HCT116 (cell line): ENCODE data around the gene NCKAP5. TPM values are rescaled to one million over a fixed set of nuclear protein-coding genes. Genes with fewer than 3 reads are reported as not detected.

ENCODE experiments used
- ATAC-seq: fragments of 200-7000 bp; cut with Tn5 transposase; 2 replicates; pipeline ENCODE4 v1.9.1; 2020; ENCODE audit warnings: mild to moderate bottlenecking, moderate library complexity
- BruUV-seq: library from RNA; stranded (reverse); fragments of 400-500 nt; replicated peaks from 2 replicates; lab custom pipeline; 2021; lab: Mats Ljungman, UMichigan
- CTCF ChIA-PET: fragments of 300-600 bp; sonication (Branson Sonifier 250); formaldehyde crosslinking; loops from one replicate; lab custom pipeline; 2021; ENCODE audit warnings: antibody characterized with exemption; lab: Charles Lee
- POLR2A ChIA-PET: fragments of 300-600, 350-600 bp; sonication (Branson Sonifier 250); formaldehyde crosslinking; loops from one replicate; lab custom pipeline; 2021; ENCODE audit warnings: antibody characterized with exemption; lab: Charles Lee
- RAD21 ChIA-PET, 2 experiments: fragments of 300-600 bp; sonication (Branson Sonifier 250); formaldehyde crosslinking; loops; one replicate each; lab custom pipeline; 2023; ENCODE audit warnings: low total read pairs in 2 of 2; ENCODE audit not compliant: uncharacterized antibody in 2 of 2, unreplicated experiment in 2 of 2, low non-redundant PET in 1 of 2; lab: Charles Lee
- DNase-seq: peaks from one replicate; pipeline ENCODE4 v3.0.0-alpha.2; 2010; ENCODE audit warnings: low read depth, low spot score
- H2AFZ ChIP-seq: fragments of 200-600 bp; shearing (Covaris generic), sonication (generic); 2 replicates; pipeline ENCODE4 v1.6.1; 2017; ENCODE audit warnings: low read depth, mixed run types, mixed read lengths, antibody characterized with exemption, low read length; ENCODE audit not compliant: poor library complexity, severe bottlenecking
- H3K27ac ChIP-seq: 2 replicates; pipeline ENCODE4 v1.5.1; 2012; ENCODE audit warnings: low read depth, low read length
- H3K27me3 ChIP-seq: fragments of 200-600 bp; sonication (generic); 2 replicates; pipeline ENCODE4 v1.6.1; 2016; ENCODE audit warnings: mixed run types, low read length, mixed read lengths; ENCODE audit not compliant: insufficient read depth
- H3K36me3 ChIP-seq, 2 experiments: fragments of 200-500 bp in 1 of 2; fragments of 200-600 bp in 1 of 2; sonication (Bioruptor generic) in 1 of 2; sonication (generic) in 1 of 2; 2 replicates each; pipeline versions ENCODE4 v1.5.1 to v1.6.1; 2014 to 2016; ENCODE audit warnings: low read length in 2 of 2, inconsistent platforms in 1 of 2, mixed read lengths in 1 of 2, mixed run types in 1 of 2; ENCODE audit not compliant: insufficient read depth in 2 of 2, control insufficient read depth in 1 of 2
- H3K4me1 ChIP-seq, 2 experiments: fragments of 200-600 bp in 1 of 2; sonication (generic) in 1 of 2; 2 replicates each; pipeline versions ENCODE4 v1.5.1 to v1.6.1; 2012 to 2017; ENCODE audit warnings: low read length in 2 of 2, inconsistent platforms in 1 of 2, mild to moderate bottlenecking in 1 of 2, mixed read lengths in 1 of 2, mixed run types in 1 of 2, moderate library complexity in 1 of 2; ENCODE audit not compliant: insufficient read depth in 2 of 2, control insufficient read depth in 1 of 2
- H3K4me2 ChIP-seq: fragments of 200-600 bp; sonication (generic); 2 replicates; pipeline ENCODE4 v1.6.1; 2017; ENCODE audit warnings: mixed run types, low read length, mixed read lengths
- H3K4me3 ChIP-seq, 2 experiments: fragments of 200-600 bp in 1 of 2; sonication (generic) in 1 of 2; replicated peaks in 1 of 2; 2 replicates each; pipeline ENCODE4 v1.5.1; 2011 to 2016; ENCODE audit warnings: low read length in 2 of 2, control low read depth in 1 of 2, low read depth in 1 of 2, mild to moderate bottlenecking in 1 of 2, mixed read lengths in 1 of 2, mixed run types in 1 of 2
- H3K79me2 ChIP-seq: fragments of 200-600 bp; sonication (generic); 2 replicates; pipeline ENCODE4 v1.6.1; 2017; ENCODE audit warnings: mild to moderate bottlenecking, mixed run types, low read length, moderate library complexity, mixed read lengths; ENCODE audit not compliant: insufficient read depth
- H3K9ac ChIP-seq: fragments of 200-600 bp; sonication (generic); 2 replicates; pipeline ENCODE4 v1.6.1; 2016; ENCODE audit warnings: low read length, mixed read lengths
- H3K9me2 ChIP-seq: fragments of 200-600 bp; sonication (generic), shearing (Covaris generic); 2 replicates; pipeline ENCODE4 v1.6.1; 2017; ENCODE audit warnings: mixed run types, mild to moderate bottlenecking, moderate library complexity; ENCODE audit not compliant: insufficient read depth
- H3K9me3 ChIP-seq, 2 experiments: fragments of 200-500 bp in 1 of 2; fragments of 200-600 bp in 1 of 2; sonication (Bioruptor generic) in 1 of 2; sonication (generic) in 1 of 2; 2 replicates each; pipeline ENCODE4 v1.6.1; 2014 to 2017; ENCODE audit warnings: low read length in 2 of 2, mixed read lengths in 2 of 2, inconsistent platforms in 1 of 2, low read depth in 1 of 2, mild to moderate bottlenecking in 1 of 2, mixed run types in 1 of 2, moderate library complexity in 1 of 2; ENCODE audit not compliant: control insufficient read depth in 1 of 2, insufficient read depth in 1 of 2
- H4K20me1 ChIP-seq: fragments of 200-600 bp; sonication (generic), shearing (Covaris generic); 2 replicates; pipeline ENCODE4 v1.6.1; 2017; ENCODE audit warnings: mixed run types, mild to moderate bottlenecking, moderate library complexity; ENCODE audit not compliant: insufficient read depth
- ATF3 ChIP-seq: IDR thresholded peaks from 2 replicates; pipeline ENCODE4 v1.6.1; 2012
- CBX3 ChIP-seq: IDR thresholded peaks from 2 replicates; pipeline ENCODE4 v1.6.1; 2012; ENCODE audit warnings: low read depth
- CEBPB ChIP-seq: IDR thresholded peaks from 2 replicates; pipeline ENCODE4 v1.6.1; 2012; ENCODE audit warnings: low read depth
- EGR1 ChIP-seq: IDR thresholded peaks from 2 replicates; pipeline ENCODE4 v1.6.1; 2012; ENCODE audit warnings: low read depth
- JUND ChIP-seq: IDR thresholded peaks from 2 replicates; pipeline ENCODE4 v1.6.1; 2012
- POLR2A ChIP-seq: IDR thresholded peaks from 2 replicates; pipeline ENCODE4 v1.7.0; 2011; ENCODE audit warnings: borderline replicate concordance; ENCODE audit not compliant: insufficient read depth, insufficient read length; ENCODE audit errors: extremely low read depth
- SIN3A ChIP-seq: IDR thresholded peaks from 2 replicates; pipeline ENCODE4 v1.6.1; 2012; ENCODE audit warnings: low read depth
- SP1 ChIP-seq: IDR thresholded peaks from 2 replicates; pipeline ENCODE4 v1.6.1; 2012; ENCODE audit warnings: low read depth
- SRF ChIP-seq: IDR thresholded peaks from 2 replicates; pipeline ENCODE4 v1.6.1; 2012; ENCODE audit warnings: low read depth
- TCF7L2 ChIP-seq: IDR thresholded peaks from 2 replicates; pipeline ENCODE4 v1.7.0; 2011; ENCODE audit warnings: borderline replicate concordance, inconsistent platforms; ENCODE audit not compliant: insufficient read depth, insufficient read length; ENCODE audit errors: extremely low read depth
- YY1 ChIP-seq: IDR thresholded peaks from 2 replicates; pipeline ENCODE4 v1.6.1; 2011; ENCODE audit warnings: low read length, low read depth, moderate library complexity, mild to moderate bottlenecking; ENCODE audit not compliant: insufficient replicate concordance; ENCODE audit errors: extremely low read depth
- ZBTB33 ChIP-seq: IDR thresholded peaks from 2 replicates; pipeline ENCODE4 v1.6.1; 2011; ENCODE audit warnings: mild to moderate bottlenecking, low read length, moderate library complexity; ENCODE audit not compliant: insufficient replicate concordance; ENCODE audit errors: extremely low read depth
- ZNF274 ChIP-seq: fragments of 200-500 bp; sonication (Bioruptor generic); IDR thresholded peaks from 2 replicates; pipeline ENCODE4 v1.6.1; 2014; ENCODE audit warnings: mild to moderate bottlenecking, low read depth, low read length, inconsistent platforms
- intact Hi-C: fragments of 100-400 bp; cut with micrococcal nuclease; formaldehyde crosslinking; loops from 2 replicates; pipeline ENCODE4 v1.10.0; 2022
- total RNA-seq: library from RNA; stranded (reverse); gene quantifications from one replicate; pipeline ENCODE4 v1.2.1, GENCODE V29; 2021; ENCODE audit not compliant: unreplicated experiment
- TF ChIP-seq, protein P1 (sequence below), 3 experiments: fragments of 200-600 bp in 1 of 3; sonication (generic) in 1 of 3; IDR thresholded peaks in 2 of 3; conservative IDR thresholded peaks in 1 of 3; 2 replicates each; pipeline ENCODE4 v1.5.1; 2012 to 2017; ENCODE audit warnings: low read depth in 2 of 3, low read length in 2 of 3, antibody characterized with exemption in 1 of 3, borderline replicate concordance in 1 of 3, control low read depth in 1 of 3, mild to moderate bottlenecking in 1 of 3, mixed read lengths in 1 of 3, mixed run types in 1 of 3, moderate library complexity in 1 of 3; ENCODE audit not compliant: insufficient read depth in 1 of 3
- TF ChIP-seq, protein P2 (sequence below): IDR thresholded peaks from 2 replicates; pipeline ENCODE4 v1.6.1; 2012; ENCODE audit warnings: low read depth

The NCKAP5 gene
- total RNA-seq, 1 experiment from 2014 or later: 0.30 TPM

DNA sequence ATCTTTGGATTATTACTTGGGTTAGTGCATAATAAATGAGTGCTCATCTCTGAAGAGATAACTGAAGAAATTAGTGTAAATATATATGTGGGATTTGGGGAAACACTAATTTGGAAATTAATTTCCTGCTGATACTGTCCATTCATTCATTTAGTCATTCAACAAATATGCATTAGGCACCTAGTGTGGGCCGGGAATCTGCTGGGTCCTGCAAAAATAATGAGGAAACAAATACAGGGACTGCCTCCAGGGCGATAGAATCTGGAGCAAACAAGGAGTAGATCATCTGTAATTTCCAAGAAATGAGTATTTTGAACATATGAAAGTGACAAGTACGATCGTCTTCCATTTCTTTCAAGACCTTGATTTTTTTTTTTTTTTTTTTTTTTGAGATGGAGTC is 694.5 kb downstream of the NCKAP5 start (continued):
- TF ChIP-seq ZBTB33 (no peak), YY1 (no peak), JUND (no peak), TCF7L2 (no peak), ATF3 (no peak)
- TF ChIP-seq, all 23 proteins: peak for 0

DNA sequence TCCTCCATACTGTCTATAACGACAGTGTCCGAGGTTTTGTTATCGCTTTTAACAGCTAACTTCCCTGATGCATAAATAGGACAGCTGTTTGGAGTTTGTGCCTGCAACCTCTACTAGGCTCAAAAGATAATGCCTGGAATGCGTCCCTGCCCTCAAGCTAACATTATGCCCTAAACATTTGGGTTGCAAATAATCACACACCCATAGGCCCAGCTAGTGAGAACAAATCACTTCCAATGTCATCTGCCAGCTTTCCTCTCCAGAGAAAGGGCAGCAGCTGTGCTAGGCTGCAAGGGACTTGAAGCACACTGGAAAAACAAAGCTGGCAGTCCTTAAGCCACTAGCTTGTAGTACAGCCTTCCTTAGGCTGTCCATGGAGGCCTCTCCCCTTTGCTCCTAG is 696.4 kb downstream of the NCKAP5 start:
- H3K9me3 ChIP-seq: no peaks in the 10 kb centered on the region
- BruUV-seq: no TSS peak
- no peaks in the 10 kb centered on the region for H3K4me1 ChIP-seq
- ATAC-seq (no peak), DNase-seq (no peak)
- H3K9me2 ChIP-seq: no peaks in the 10 kb centered on the region
- H3K9ac ChIP-seq: no peak overlapping the region
- ChIA-PET CTCF (no interaction called here), RAD21 (no interaction called here), POLR2A (no interaction called here)
- H3K27me3 ChIP-seq: no peaks in the 10 kb centered on the region
- no peaks in the 10 kb centered on the region for H4K20me1 ChIP-seq
- no peak overlapping the region for H3K27ac ChIP-seq
- no peaks in the 10 kb centered on the region for H3K79me2 ChIP-seq
- H2AFZ ChIP-seq: no peak overlapping the region
- intact Hi-C loops: no loop called here
- H3K4me2 ChIP-seq: no peak overlapping the region
- no peak overlapping the region for H3K4me3 ChIP-seq
- H3K36me3 ChIP-seq: no peaks in the 10 kb centered on the region
- TF ChIP-seq, protein P1, sequence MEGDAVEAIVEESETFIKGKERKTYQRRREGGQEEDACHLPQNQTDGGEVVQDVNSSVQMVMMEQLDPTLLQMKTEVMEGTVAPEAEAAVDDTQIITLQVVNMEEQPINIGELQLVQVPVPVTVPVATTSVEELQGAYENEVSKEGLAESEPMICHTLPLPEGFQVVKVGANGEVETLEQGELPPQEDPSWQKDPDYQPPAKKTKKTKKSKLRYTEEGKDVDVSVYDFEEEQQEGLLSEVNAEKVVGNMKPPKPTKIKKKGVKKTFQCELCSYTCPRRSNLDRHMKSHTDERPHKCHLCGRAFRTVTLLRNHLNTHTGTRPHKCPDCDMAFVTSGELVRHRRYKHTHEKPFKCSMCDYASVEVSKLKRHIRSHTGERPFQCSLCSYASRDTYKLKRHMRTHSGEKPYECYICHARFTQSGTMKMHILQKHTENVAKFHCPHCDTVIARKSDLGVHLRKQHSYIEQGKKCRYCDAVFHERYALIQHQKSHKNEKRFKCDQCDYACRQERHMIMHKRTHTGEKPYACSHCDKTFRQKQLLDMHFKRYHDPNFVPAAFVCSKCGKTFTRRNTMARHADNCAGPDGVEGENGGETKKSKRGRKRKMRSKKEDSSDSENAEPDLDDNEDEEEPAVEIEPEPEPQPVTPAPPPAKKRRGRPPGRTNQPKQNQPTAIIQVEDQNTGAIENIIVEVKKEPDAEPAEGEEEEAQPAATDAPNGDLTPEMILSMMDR (IDR thresholded peaks at IDR 0.05 in 2 of 3, conservative IDR thresholded peaks at IDR 0.05 in 1 of 3; ENCODE audit: borderline replicate concordance in 1 of 3, insufficient read depth in 1 of 3, low read depth in 2 of 3, low read length in 2 of 3): no peak
- TF ChIP-seq EGR1 (no peak), CBX3 (no peak), SIN3A (no peak), CEBPB (no peak), ATF3 (no peak), SRF (no peak), ZBTB33 (no peak), SP1 (no peak), POLR2A (no peak), ZNF274 (no peak)
- TF ChIP-seq, protein P2, sequence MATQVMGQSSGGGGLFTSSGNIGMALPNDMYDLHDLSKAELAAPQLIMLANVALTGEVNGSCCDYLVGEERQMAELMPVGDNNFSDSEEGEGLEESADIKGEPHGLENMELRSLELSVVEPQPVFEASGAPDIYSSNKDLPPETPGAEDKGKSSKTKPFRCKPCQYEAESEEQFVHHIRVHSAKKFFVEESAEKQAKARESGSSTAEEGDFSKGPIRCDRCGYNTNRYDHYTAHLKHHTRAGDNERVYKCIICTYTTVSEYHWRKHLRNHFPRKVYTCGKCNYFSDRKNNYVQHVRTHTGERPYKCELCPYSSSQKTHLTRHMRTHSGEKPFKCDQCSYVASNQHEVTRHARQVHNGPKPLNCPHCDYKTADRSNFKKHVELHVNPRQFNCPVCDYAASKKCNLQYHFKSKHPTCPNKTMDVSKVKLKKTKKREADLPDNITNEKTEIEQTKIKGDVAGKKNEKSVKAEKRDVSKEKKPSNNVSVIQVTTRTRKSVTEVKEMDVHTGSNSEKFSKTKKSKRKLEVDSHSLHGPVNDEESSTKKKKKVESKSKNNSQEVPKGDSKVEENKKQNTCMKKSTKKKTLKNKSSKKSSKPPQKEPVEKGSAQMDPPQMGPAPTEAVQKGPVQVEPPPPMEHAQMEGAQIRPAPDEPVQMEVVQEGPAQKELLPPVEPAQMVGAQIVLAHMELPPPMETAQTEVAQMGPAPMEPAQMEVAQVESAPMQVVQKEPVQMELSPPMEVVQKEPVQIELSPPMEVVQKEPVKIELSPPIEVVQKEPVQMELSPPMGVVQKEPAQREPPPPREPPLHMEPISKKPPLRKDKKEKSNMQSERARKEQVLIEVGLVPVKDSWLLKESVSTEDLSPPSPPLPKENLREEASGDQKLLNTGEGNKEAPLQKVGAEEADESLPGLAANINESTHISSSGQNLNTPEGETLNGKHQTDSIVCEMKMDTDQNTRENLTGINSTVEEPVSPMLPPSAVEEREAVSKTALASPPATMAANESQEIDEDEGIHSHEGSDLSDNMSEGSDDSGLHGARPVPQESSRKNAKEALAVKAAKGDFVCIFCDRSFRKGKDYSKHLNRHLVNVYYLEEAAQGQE: no peak
